Renal cortex interstitium (tissue), 11 donors: ENCODE measurements around the gene SPEF2. TPM values are rescaled to one million over a fixed set of nuclear protein-coding genes. Genes with fewer than 3 reads are reported as not detected.

Experiments used
- DNase-seq, 11 donors: peaks; one replicate each; pipeline ENCODE4 v3.0.0-alpha.2; 2013; ENCODE audit warnings: low read depth in 9 of 11, low spot score in 4 of 11; ENCODE audit errors: extremely low read depth in 1 of 11
- polyA plus RNA-seq, 3 donors: library from polyadenylated mRNA; unstranded; fragments of 120-200 nt; gene quantifications; one replicate each; pipeline ENCODE4 v1.2.1, GENCODE V29; 2013; ENCODE audit not compliant: insufficient read length in 3 of 3

SPEF2 gene
- polyA plus RNA-seq, 3 donors: 43.4 to 71.2 (median 55.2) TPM

DNA sequence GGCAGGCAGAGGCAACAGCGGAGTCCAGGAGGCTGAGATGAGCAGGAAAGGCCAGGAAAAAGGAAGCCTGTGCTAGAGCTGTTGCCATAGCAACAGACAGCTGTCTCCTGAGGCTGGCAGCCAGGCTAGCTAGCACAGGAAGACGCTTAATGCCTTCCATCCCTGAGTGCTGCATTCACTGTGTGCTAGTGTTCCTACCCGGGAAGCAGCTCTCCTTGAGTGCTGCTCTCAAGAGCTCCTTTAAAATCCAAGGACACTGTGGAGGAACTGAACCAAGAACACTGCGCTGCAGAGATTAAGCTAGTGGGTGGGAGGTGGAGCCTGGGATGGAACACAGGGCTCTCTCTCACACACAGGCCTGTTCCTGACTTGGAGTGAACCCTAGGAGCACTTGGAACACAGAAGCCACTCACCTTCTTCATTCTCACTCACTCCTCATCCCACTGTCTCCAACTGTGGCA lies 185.6 kb downstream of the SPEF2 start:
- peak in 9 of 11 donors; percentile 15 to 50 (median 41) for DNase-seq

DNA sequence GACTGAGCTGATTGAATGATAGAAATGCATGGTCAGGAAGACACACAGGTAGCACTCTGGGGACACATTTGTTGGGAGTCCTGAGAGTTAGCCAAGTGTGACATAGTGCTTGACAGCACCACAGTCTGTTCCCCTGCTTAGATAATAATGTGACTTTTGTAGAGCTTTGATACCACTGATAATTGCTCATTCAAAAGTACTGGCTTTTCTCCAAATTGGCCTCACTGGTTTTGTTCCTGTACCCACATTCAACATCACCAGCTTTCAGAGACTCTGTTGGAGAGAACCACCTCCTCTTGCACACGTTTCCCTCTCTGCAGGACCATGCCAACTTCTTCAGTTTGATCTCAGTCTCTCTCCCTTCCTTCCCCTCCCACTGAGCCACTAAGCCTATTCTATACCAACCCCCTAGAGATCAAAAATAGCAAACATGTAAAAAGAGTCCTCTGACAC lies 186.6 kb downstream of the SPEF2 start:
- no peak for DNase-seq

DNA sequence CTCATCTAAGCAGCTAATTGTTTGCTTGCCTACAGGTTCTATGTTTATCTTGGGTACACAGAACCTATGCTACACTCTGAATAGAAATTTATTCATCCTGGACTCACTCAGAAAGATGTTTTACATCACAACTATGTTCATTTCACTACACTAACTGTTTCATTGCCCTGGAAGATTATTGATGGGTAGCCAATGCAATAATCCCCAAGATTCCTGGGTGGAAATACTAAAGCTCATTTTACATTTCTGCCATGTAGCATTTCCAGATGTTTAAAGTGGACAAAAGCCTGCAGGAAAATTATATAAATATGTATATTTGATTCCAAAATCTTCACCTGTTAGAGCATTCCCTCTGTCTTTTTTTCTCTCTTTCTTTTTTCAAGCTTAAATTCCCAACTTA lies 187.2 kb downstream of the SPEF2 start:
- no peak for DNase-seq

DNA sequence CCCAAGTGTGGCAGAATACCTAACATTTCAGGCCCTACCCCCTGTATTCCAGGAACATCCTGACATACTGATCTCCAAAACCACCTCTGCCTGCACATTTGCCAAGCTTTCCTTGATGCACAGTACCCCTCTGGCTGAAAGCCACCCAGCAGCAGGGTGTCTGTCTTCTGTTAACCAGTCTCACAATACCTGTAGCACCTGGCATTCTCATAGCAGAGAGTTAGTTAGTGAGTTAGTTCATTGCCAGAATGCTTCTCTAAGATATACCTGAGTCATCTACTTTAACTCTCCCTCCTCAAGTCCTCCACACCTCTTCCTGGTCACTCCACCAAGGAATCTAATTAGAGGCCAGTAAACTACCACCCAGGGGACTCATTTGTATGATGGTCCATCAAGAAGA lies 192.9 kb downstream of the SPEF2 start:
- DNase-seq: no peak

DNA sequence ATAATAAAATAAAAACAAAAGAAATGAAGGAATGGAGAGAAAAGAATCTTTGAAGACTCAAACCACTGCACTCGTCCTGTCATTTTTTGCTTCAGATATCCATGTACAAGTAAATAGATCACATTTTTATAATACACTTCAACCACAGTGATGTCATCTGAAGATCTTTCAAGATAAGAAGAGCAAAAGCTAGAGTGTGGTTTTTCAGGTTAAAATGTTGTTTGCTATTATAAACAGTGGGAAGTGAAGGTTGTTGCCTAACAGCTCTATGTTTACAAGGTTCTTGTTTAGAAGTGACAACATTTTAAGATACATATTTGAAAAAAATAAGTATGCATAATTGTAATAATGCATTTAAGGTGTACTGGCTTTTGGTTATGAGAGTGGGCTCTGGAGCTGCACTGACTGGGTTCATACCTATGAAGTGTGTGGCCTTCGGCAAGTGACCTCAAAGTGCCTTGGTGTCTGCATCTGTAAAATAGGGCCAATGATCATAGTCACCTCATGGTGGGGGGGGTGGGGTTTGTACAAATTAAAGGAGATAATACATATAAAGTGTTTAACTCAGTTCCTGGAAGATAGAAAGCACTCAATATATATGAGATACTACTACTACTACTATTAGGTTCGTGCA lies 193.6 kb downstream of the SPEF2 start:
- DNase-seq: no peak

DNA sequence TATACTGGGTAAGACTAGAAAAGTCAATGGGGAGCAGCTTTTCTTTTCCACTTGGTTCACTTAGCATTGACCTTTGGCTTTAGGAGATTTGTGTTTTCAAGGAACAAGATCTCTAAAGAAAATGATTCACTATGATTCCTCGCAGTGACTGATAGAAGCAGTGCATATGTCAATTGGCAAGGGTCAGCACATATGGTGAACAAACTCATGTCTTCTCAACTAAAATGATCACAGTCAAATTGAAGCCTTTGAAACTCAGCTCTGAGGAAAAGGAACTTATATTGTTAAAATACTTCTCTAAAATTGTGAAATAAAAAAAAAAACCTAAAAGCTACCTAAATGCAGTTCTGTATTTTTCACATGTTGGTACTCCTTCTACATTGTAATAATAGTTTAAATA lies 195.9 kb downstream of the SPEF2 start:
- DNase-seq: no peak

DNA sequence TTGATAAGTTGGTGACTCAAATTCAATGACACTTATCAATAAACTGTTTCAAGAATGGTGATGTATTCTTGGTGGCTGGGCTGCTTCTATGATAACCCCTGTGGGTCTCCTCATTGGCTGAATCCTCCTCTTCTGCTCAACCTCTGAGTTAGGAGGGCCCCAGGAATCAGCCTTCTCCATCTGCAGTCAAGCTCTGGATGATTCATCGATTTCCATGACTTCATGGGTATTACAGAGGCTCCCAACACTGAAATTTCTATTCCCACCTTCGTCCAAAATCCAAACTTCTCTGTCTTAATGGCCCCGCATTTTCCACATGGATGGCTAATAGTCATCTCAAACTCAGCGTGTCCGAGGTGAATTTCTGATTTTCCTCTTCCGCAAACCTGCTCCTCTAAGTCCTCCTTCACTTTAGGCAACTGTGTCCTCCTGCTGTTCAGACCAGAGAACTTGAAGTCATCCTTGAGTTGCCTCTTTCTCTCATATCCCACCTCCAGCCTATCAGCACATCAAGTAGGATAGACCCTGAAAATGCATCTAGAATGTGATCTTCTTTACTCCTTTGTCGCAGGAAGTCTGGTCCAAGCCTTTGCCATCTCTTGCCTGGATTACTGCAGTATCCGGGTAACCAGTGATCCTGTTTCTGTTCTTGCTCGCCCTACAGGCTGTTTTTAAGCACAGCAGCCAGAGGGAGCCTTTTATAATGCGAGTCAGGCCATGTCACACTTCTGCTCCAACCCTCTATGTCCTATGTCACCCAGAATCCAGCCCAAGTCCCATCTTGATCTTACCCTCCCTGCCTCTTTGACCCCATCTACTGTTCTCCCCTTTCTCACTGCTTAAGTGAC lies 197.7 kb downstream of the SPEF2 start:
- peak in 2 of 11 donors; percentile 1 to 2 for DNase-seq

DNA sequence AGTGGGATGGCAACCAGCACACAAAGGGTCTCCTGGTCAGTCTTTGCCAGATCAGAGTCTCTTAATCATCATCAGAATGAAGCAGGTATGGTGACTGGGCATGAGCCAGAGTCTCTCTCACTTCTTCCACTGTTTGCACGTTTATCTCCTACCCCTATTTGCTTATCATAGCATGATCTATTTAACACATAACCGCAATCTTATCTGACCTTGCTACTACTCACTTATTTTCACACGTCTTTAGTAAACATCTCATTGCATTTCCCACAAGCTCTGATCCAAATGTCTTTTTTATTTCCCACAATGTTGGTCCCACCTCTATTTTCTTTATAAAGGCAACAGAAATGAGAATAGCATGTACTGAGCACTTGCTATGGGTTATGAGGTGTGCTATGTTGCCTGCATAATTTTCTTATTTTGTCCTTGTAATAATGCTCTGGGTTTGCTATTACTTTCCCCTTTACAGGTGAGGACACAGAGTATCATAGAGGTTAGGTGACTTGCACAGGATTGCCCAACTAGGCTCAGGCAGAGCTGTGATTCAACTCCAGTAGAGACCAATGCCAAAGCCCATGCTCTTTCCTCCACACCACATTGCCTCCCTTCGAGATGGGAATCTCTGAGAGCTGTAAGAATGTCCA lies 199.3 kb downstream of the SPEF2 start:
- DNase-seq: no peak

DNA sequence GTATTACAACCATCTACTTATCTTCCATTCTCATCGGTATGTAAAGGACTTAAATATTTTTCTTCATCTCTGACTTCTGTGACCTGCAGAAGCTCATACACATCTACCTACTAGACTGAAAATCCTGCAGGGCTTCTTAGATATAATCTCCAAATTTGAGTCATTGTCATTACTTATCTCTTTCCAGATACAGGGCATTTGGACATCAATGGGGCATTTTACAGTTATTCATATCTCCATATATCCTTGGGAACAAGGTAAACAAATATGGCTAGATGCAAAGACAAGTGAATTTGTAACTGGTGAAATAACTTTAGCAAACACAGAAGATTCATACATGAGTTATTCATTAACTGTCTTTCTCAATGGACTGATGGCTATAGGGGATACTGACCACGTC lies 201.4 kb downstream of the SPEF2 start:
- DNase-seq: no peak

DNA sequence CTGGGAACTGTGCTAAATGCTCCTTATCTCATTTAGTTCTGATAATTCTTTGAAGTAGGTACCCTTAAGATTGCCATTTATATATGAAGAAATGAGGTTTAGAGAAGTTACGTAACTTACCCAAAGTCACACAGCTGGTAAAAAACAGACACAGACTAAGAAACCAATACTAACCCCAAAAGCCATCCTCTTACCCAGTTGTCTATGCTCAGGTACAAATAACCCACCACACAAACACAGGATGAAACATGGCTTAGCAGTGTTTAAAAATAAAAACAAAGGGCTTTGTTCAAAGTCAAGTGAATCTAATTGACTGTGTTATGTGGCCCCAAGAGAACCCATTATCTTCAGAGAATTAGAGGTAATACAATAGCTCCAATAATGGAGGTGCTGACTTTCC lies 202.0 kb downstream of the SPEF2 start:
- no peak for DNase-seq

DNA sequence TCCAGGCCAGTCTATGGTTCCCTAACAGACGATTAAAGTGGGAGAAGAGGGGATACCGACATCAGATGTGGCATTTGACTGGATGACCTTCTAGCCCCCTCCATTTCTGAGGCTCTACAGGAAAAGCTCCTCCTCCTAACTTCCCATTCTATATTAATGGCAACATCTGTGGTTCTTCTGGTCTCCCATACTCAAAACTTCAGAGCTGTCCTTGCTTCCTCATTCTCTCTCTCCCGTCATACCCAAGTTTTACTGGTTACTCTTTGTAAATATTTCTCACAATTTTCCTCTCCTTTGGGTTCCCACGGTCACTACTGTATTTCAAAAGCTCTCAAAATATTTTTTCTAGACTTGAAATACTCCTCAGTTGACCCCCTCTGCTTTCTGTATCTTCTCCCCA lies 203.1 kb downstream of the SPEF2 start:
- DNase-seq: no peak

DNA sequence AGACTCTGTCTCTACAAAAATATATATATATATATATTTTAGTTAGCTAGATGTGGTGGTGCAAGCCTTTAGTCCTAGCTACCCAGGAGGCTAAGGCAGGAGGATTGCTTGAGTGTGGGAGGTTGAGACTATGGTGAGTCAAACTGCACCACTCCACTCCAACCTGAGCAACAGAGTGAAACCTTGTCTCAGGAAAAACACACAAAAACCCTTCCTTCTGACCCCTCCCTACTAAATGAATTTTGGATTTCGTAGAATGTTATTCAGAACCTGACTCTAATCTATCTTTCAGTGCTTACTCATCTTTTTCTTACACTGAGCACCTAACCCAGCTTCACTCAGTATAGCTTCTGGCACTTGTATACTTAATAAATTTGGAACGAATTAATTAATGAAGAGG lies 203.8 kb downstream of the SPEF2 start:
- DNase-seq: no peak

DNA sequence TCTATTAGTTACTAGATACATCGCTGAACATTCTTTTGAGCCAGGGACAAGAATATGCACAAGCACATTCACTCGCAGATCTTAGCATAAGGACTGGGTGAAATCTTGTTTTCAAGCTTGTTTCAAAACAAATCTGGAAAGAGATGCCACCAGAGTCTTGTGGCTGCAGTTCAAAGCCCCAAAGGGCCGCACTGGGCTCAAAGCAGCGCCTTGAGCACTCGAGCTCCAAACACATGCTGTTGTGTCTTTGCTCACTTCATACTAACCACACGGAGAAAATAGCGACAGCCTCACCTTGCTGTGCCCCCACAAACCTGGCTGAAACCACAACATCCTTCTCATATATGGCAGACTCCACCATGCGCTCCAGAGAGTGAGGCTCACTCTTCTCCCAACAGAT lies 204.8 kb downstream of the SPEF2 start:
- DNase-seq: no peak

DNA sequence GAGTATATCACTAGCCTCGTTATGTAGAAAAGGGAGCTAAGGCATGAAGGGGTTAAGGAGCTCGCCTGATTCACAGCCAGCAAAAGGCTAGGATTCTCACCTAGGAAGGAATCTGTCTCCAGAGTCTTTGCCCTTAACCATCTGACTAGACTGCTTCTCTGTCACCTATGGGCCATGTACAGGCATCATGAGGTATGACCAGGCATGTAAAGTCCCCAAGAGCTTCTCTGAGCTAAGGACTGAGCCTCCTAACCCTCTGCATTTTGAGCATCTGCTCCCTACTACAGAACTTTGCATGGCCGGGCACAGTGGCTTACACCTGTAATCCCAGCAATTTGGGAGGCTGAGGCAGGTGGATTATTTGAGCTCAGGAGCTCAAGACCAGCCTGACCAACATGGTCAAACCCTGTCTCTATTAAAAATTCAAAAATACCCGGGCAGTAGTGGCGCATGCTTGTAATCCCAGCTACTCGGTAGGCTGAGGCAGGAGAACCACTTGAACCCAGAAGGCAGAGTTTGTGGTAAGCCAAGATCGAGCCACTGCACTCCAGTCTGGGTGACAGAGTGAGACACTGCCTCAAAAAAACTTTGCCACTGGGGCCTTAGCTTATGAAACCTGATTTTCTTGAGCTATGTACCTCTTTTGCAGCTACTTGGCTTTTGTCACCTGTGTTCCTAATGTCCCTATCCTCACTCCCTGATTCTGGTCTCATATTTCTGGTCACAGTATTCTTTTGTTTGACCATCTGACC lies 205.9 kb downstream of the SPEF2 start:
- DNase-seq: no peak

DNA sequence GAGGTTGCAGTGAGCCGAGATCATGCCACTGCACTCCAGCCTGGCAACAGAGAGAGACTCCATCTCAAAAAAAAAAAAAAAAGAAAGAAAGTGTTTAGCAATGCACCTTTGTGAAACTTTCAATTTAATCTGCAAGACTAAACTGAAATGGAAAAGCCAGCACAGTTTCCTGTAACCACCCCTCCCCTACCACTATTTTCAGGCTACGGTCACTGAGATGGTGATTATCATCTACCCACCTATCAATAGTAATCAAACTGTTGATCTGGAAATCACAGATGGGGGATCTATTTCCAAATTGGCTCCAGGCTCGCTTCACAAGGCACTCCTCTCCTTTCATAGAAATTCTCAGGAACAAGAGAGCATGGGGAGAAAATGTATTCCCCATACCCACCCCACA lies 208.4 kb downstream of the SPEF2 start:
- no peak for DNase-seq

DNA sequence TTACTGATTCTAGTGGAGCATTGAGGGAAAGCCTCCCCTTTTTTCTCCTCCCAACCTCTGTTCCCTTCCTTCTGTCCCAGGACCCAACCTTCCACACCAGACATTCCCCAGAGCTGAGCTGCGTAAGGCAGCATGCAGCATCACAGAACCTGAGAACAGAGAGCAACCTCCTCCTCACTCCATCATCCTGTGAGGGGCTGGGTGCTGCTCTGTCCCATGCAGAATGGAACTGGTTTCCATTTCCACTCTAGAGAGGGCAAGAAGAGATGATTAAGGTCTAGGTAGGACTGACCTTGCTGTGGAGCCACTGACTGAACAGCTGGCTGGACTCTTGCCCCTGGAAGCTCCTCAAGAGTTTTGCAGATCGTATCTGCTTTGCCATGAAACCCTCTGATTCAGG lies 208.9 kb downstream of the SPEF2 start:
- no peak for DNase-seq

DNA sequence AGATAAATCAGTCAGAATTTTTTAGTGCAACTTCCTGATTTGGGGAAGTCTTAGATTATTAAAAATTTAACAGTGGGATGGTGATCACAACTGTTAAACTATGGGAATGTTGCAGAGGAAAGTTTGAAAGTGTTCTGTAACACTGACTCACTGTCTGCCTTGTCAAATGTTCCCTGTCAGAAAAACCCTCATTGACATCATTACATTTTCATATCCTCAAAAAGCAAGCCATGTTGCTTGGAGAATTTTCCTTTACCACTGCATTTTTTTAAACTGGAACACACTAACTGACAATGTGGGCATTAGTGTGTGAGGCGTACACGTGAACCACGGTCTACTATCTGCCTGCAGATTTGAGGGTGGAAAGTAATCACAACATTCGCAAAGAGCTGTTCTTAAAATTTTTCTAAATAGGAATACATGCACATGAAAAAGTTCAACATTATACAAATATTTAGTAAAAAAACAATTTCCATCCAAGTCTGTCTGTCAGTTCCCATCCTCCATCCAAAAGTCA lies 210.5 kb downstream of the SPEF2 start:
- no peak for DNase-seq

DNA sequence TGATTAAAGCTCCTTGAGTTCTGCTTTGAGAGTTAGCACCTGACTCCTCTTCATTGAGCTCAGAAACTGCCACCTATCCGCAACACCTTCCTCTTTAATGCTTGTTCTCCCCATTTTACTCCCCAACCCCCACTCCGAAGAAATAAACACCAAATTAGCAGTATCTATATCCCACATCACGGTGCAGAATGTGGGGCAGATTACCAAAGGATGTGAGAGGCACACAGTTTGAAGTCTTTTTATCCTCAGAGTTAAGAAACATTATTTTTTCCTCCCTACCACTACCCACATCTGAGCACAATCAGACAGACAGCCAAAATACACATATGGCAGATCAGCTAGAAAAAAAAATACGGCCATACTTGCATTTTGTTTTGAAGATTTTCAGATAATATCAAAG lies 212.9 kb downstream of the SPEF2 start:
- no peak for DNase-seq

DNA sequence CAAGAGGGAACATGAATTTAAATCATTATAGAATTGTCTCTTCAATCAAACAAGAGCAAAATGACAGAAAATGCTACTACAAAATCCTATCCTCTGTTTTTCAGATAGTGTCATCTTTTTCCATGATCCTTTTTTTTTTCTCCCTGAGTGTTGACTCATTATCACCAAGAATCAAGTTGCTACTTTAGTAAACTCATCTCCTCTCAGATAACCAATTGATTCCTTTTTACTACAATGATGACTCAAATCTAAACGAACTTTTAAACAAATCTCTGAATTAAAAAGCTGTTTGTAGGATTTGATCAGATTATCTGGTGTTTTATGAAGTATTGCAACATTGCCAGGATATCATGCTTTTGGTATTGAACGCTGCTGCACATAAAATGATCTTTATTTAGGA lies 215.1 kb downstream of the SPEF2 start:
- DNase-seq: no peak
